Effector memory CD8-positive, alpha-beta T cell (primary cell): ENCODE data around the gene ZNF570.

Experiments used
- ATAC-seq: fragments of 150-1000 bp; cut with Tn5 transposase; replicated peaks from 2 replicates; pipeline ENCODE4 v1.10.0; 2021; ENCODE audit warnings: mild to moderate bottlenecking, moderate library complexity
- DNase-seq, 3 experiments: peaks; one replicate each; pipeline ENCODE4 v3.0.0; 2021
- H3K27ac Mint-ChIP-seq, 2 donors: one replicate each; pipeline ENCODE4 v1.8.0; 2022; ENCODE audit warnings: mild to moderate bottlenecking in 2 of 2, mixed read lengths in 2 of 2, moderate library complexity in 2 of 2
- H3K27me3 Mint-ChIP-seq, 2 donors: one replicate each; pipeline ENCODE4 v1.8.0; 2022; ENCODE audit warnings: mixed read lengths in 2 of 2
- H3K36me3 Mint-ChIP-seq: one replicate; pipeline ENCODE4 v1.8.0; 2022; ENCODE audit warnings: mild to moderate bottlenecking, moderate library complexity, mixed read lengths; ENCODE audit not compliant: insufficient read depth
- H3K4me1 Mint-ChIP-seq, 2 donors: one replicate each; pipeline ENCODE4 v1.8.0; 2022; ENCODE audit warnings: low read depth in 2 of 2, mixed read lengths in 2 of 2
- H3K4me3 Mint-ChIP-seq, 2 donors: one replicate each; pipeline ENCODE4 v1.8.0; 2022; ENCODE audit warnings: mild to moderate bottlenecking in 2 of 2, mixed read lengths in 2 of 2, moderate library complexity in 2 of 2
- H3K9me3 Mint-ChIP-seq, 2 donors: one replicate each; pipeline ENCODE4 v1.8.0; 2022; ENCODE audit warnings: mixed read lengths in 2 of 2
- total RNA-seq, 9 experiments: gene quantifications; one replicate each; lab custom pipeline; 2026; lab: John Stamatoyannopoulos, UW

Gene ZNF570
- total RNA-seq = 18.0 to 40.5 (median 24.3) reads per million in 9 experiments

DNA sequence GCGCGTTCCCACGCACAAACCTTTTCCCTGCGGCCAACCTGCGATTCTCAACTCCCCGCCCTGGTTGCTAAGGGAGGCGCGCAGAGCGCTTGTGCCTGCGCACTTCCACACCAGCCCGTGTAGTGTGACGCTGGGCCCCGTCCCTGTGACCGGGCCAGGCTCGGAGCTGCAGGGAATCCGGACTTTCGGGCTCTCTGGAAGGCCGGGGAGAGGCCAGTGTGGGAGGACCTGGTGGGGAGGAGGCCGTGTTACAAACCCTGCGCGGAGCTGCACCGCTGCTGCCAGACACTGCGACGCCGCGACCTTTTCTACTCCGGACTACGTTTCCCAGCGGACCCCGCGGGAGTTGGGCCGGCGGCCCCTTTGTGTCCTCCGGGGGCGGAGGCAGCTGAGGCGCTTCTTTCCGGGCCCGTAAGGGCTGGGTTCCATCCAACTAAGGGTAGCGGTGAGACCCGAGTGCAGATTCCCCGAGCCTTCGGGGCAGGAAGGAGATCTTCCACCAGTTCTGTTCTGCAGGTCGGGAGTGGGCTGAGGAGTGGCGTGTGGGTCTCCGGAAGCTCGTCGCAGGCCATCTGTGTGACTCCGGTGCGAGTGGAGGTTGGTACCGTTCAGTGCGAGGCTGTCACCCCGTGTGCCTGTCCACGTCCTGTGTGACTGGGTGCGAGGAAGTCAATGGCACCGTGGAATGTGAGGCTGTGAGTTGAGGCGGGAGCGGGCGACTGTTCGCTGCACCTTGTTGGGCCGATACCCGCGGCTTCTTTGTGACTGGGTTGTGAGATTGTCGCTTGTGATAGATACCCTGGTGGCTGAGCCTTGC is at the start of gene ZNF570:
Gene ZNF570, plus strand, starts transcription at position 396 of the 817 bp plus-strand sequence. CDS start 999 bp downstream, outside the sequence.
- Mint-ChIP-seq H3K27ac (peak within 1 kb of the TSS; percentile 97 to 99), H3K27me3 (no peaks in the 10 kb centered on the region), H3K4me1 (peaks cover 26 to 39% of the 10 kb centered on the region in 2 donors), H3K4me3 (peak within 1 kb of the TSS; percentile 97 to 99), H3K9me3 (peaks cover 4 to 13% of the 10 kb centered on the region in 2 donors), H3K36me3 (peaks cover 44% of the 10 kb centered on the region)
- peak; percentile 84 to 87 (median 84) for DNase-seq
- ATAC-seq = peak; percentile 70

GRCh38 chr19:37452500-37453245 is 16.5 kb upstream of the ZNF570 start:
- no peak overlapping the region for H3K4me3 Mint-ChIP-seq
- DNase-seq (no peak), ATAC-seq (no peak)
- H3K36me3 Mint-ChIP-seq = peaks cover 10% of the 10 kb centered on the region
- H3K9me3 Mint-ChIP-seq = peaks cover 21 to 68% of the 10 kb centered on the region in 2 donors
- no peak overlapping the region for H3K27ac Mint-ChIP-seq
- H3K4me1 Mint-ChIP-seq = no peaks in the 10 kb centered on the region
- no peaks in the 10 kb centered on the region for H3K27me3 Mint-ChIP-seq

GRCh38 chr19:37466277-37466797 is 2.8 kb upstream of the ZNF570 start:
- Mint-ChIP-seq H3K4me3 (peak overlapping the region; percentile 97 to 99), H3K4me1 (peaks cover 26 to 39% of the 10 kb centered on the region in 2 donors), H3K27ac (peak overlapping the region; percentile 97), H3K27me3 (no peaks in the 10 kb centered on the region), H3K9me3 (peaks cover 4 to 13% of the 10 kb centered on the region in 2 donors), H3K36me3 (peaks cover 44% of the 10 kb centered on the region)
- ATAC-seq (no peak), DNase-seq (no peak)

DNA sequence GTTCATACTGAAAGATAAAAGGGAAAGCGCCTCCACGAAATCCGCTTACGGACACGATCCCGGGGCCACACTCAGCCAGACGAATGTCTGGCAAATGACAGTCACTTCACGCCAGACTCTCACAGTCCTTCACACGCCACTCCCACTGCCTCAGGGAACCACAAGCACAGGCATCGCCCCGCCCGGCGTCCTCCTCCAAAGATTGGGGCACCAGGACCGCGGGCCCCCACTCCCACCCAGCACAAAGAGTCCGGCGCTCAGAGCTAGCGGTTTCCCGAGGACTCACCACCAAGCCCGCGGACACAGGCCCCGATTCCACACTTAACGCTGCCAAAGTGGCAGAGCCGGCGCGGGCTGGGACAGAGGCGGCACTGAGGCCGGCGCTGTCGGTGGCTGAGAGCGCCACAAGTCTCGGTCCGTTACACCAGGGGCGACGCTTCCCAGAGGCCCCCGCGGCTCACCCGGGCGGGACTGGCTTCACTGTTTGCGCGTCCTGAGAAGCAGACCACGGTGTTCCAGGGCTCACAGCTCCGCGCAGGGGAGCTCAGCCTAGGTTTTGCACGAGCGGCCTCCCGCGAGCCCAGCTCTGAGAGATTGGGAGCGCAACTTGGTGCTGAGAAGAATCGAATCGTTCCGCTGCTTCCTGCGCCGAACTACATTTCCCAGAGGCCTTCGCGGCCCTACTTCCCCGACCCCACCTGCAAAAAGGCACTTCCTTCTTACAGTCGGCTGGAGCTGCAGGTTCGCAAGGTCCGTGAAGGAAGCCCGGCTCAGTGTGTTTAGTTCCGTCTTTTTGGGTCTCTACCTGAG is 2.2 kb upstream of the ZNF570 start, which contains the start of gene ZNF569:
Gene ZNF569, minus strand, starts transcription at position 647 of the 810 bp plus-strand sequence. CDS start 22,523 bp downstream, outside the sequence.
- Mint-ChIP-seq H3K36me3 (peaks cover 44% of the 10 kb centered on the region), H3K27me3 (no peaks in the 10 kb centered on the region), H3K4me3 (peak within 1 kb of the TSS; percentile 97 to 99)

GRCh38 chr19:37467608-37468090 is 1.5 kb upstream of the ZNF570 start:
- Mint-ChIP-seq H3K27ac (peak overlapping the region; percentile 97), H3K27me3 (no peaks in the 10 kb centered on the region), H3K4me1 (peaks cover 26 to 39% of the 10 kb centered on the region in 2 donors), H3K36me3 (peaks cover 44% of the 10 kb centered on the region), H3K9me3 (peaks cover 4 to 13% of the 10 kb centered on the region in 2 donors), H3K4me3 (peak overlapping the region; percentile 97 to 99)
- no peak for DNase-seq
- no peak for ATAC-seq

More for the DNA sequence above, 2.2 kb upstream of the ZNF570 start, which contains the start of gene ZNF569:
- DNase-seq = peak; percentile 85 to 90 (median 85)
- Mint-ChIP-seq H3K4me1 (peaks cover 26 to 39% of the 10 kb centered on the region in 2 donors), H3K9me3 (peaks cover 4 to 13% of the 10 kb centered on the region in 2 donors), H3K27ac (peak within 1 kb of the TSS; percentile 97)
- ATAC-seq = peak; percentile 64

- peaks cover 38% of the 10 kb centered on the region for H3K36me3 Mint-ChIP-seq
- DNase-seq (no peak), ATAC-seq (no peak)
- H3K27me3 Mint-ChIP-seq = no peaks in the 10 kb centered on the region
- peak overlapping the region; percentile 97 to 99 for H3K27ac Mint-ChIP-seq
- H3K4me1 Mint-ChIP-seq = peaks cover 26 to 35% of the 10 kb centered on the region in 2 donors
- H3K9me3 Mint-ChIP-seq = peaks cover 4 to 6% of the 10 kb centered on the region in 2 donors
- peak overlapping the region; percentile 97 to 99 for H3K4me3 Mint-ChIP-seq
Measured at GRCh38 chr19:37470216-37470615, 1.1 kb downstream of the ZNF570 start.

- H3K36me3 Mint-ChIP-seq = peaks cover 49% of the 10 kb centered on the region
- DNase-seq = no peak
- ATAC-seq = no peak
- peaks cover 7 to 16% of the 10 kb centered on the region in 2 donors for H3K9me3 Mint-ChIP-seq
- H3K4me3 Mint-ChIP-seq = no peak overlapping the region
- H3K27me3 Mint-ChIP-seq = no peaks in the 10 kb centered on the region
- no peak overlapping the region for H3K27ac Mint-ChIP-seq
- peaks cover 18 to 24% of the 10 kb centered on the region in 2 donors for H3K4me1 Mint-ChIP-seq
Measured at GRCh38 chr19:37472165-37472564, 3.0 kb downstream of the ZNF570 start.

GRCh38 chr19:37484406-37485168 is 15.4 kb downstream of the ZNF570 start:
- Mint-ChIP-seq H3K9me3 (peaks cover 14 to 23% of the 10 kb centered on the region in 2 donors), H3K27me3 (no peaks in the 10 kb centered on the region), H3K36me3 (peaks cover 26% of the 10 kb centered on the region), H3K4me1 (no peaks in the 10 kb centered on the region), H3K27ac (no peak overlapping the region), H3K4me3 (no peak overlapping the region)
- DNase-seq (no peak), ATAC-seq (no peak)

DNA sequence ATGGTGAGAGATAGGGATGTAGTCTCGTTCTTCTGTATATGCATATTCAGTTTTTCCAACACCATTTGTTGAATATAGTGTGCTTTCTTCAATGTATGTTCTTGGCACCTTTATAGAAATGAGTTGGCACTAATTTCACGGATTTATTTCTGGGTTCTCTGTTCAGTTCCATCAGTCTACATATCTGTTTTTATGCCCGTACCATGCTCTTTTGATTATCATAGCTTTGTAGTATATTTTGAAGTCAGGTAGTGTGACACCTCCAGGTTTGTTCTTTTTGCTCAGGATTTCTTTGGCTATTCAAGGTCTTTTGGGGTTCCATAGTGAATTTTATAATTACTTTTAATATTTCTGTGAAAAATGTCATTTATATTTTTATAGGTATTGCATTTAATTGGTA is 23.1 kb downstream of the ZNF570 start:
- no peak overlapping the region for H3K27ac Mint-ChIP-seq
- ATAC-seq (no peak), DNase-seq (no peak)
- no peak overlapping the region for H3K4me3 Mint-ChIP-seq
- no peaks in the 10 kb centered on the region for H3K27me3 Mint-ChIP-seq
- no peaks in the 10 kb centered on the region for H3K4me1 Mint-ChIP-seq
- H3K9me3 Mint-ChIP-seq = peaks cover 9 to 26% of the 10 kb centered on the region in 2 donors
- H3K36me3 Mint-ChIP-seq = peaks cover 1% of the 10 kb centered on the region

DNA sequence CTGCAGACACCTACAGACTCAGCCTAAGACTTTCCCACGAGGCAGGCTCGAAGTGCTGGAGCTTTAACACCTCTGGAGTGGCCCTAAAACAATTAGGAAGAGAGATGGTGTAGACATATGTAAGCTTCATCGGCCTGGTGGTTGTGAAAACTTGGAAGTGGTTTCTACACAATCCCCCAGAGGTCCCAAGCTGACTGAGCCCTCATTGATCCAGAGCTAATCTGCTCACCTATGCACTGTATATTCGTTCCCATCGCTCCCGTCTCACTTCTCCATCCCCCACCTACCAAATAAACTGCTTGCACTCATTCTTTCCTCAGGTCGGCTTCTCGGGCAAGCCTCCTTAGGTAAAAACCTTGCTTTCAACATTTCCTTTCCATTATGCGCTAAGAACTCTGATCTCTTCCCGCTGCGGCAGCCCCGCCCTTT is 36.8 kb downstream of the ZNF570 start:
- DNase-seq (no peak), ATAC-seq (peak; percentile 2)
- Mint-ChIP-seq H3K27me3 (no peaks in the 10 kb centered on the region), H3K27ac (no peak overlapping the region), H3K9me3 (peaks cover 4 to 9% of the 10 kb centered on the region in 2 donors), H3K4me3 (no peak overlapping the region), H3K36me3 (peaks cover 5% of the 10 kb centered on the region), H3K4me1 (no peaks in the 10 kb centered on the region)

DNA sequence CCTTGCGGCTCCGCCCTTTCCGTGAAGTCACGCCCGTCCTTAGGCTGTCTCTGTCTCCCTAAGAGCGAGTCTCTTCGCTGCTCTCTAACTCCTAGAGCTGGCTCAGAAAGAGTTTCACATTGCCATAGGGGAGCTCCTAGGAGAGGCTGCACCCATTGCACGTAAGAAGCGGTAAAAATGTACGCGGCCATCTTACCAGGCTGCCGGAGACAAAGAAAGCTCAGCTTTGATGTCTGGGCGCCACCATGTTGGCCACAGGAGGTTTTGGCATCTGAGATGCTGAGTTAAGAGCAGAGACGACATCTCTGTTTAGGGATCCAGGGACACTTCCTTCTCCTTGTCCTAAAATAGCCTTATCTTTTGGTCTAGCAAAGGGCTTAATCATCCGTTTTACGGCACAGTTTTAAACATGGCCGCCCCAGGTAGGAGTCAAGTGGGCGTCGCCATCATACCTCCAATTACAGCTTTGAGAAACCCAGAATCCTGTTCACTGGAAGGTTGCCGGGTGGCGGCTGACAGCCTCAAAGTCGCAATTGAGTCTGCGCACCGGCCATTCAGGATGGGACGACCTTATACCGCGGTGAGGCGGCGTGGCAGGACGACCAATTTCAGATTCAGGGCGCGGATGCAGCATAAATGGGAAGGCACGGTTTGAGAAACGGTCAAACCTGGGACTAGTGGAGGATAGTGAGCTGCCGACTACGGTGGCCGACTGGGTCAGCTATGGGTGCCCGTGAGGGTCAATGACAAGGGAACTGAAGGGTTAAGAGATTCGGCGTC is 37.4 kb downstream of the ZNF570 start, which contains the start of gene ZNF793:
Gene ZNF793, plus strand, starts transcription at position 553 of the 780 bp plus-strand sequence. CDS start 16,501 bp downstream, outside the sequence.
- no peak within 1 kb of the TSS for H3K4me3 Mint-ChIP-seq
- ATAC-seq (peak; percentile 88), DNase-seq (peak; percentile 64 to 67 (median 67))
- no peaks in the 10 kb centered on the region for H3K27me3 Mint-ChIP-seq
- H3K9me3 Mint-ChIP-seq = peaks cover 4 to 9% of the 10 kb centered on the region in 2 donors
- H3K4me1 Mint-ChIP-seq = no peaks in the 10 kb centered on the region
- peaks cover 5% of the 10 kb centered on the region for H3K36me3 Mint-ChIP-seq
- no peak within 1 kb of the TSS for H3K27ac Mint-ChIP-seq
